ENCODE measurements around the gene RIC8A.

Gene RIC8A

GRCh38 chr11:240315-240714, 32.8 kb downstream of the RIC8A start:
- DNase-seq (ENCODE audit: low read depth in 2 of 2, low spot score in 1 of 2): no peak

DNA sequence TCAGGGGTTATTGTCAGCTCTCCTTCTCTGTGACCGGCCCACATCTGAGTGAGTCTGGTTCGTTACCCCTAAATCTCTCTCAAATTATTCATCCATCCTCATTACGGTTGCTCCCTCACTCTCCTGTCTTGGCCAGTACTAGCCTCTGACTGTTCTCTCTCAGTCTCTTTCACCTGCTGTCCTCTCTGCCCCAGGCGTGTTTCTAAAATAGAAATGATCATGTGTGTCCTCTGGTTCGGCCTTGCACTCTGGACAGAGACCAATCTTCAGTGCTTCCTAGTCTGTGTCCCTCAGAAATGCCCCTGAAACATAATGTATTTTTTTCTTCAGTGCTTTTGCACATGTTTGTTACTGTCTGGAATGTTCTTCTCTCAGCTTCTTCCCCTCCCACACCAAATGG, 34.1 kb downstream of the RIC8A start:
- no peak for DNase-seq (ENCODE audit: low read depth in 2 of 2, low spot score in 1 of 2)

DNA sequence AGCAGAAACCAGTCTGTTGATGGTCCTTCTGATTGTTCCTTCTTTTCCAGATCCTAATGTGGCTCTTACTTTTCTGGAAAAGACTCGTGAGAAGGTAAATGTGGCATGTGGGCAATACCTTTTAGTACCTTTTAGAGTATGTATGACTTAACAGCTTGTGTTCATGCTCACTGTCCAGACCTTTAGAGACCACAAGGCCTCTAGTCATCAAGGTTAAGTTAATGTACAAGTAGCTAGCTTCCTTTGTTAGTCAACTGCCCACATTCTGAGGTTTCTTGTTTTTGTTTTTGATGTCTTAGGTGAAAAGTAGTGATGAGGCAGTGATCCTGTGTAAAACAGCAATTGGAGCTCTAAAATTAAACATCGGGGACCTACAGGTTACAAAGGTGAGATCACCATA, 36.9 kb downstream of the RIC8A start:
- no peak for DNase-seq (ENCODE audit: low read depth in 2 of 2, low spot score in 1 of 2)

DNA sequence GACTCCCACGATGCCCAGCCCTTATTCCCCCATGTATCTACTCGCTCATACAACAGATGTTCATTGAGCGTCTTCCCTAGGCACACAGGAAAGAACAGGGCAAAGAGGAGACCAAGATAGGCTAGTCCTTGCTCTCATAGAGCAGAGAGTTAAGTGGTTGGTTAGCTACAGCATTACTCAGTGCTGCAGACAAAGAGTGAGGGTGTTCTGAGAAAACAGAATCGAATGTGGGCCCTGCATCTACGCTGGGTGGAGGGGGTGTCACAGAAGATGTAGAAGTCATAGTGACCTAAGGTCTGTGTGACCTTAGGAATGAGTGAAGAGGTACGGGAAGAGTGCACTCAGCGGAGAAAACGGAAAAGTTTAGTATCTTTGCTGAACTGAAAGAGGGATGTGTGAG, 41.6 kb downstream of the RIC8A start:
- no peak for DNase-seq (ENCODE audit: low read depth in 2 of 2, low spot score in 1 of 2)

DNA sequence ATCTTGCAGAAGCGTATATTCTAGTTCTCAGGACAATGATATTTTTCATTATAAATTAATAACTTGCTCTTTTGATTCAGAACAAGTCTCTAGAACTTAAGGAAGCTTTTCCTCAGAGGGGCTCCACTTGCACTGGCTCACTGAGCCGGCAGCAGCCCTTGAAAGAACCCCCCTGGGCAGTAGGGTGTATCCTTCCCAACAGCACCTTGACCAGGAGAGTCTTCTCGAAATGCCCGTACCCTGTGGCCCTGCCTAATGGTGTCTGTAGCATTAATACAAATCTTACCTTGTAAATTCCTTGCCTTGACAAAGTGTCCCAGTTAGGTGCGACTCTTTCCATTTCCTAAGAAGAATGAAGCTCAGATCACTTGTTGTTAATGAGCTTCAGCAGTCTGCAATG, 42.8 kb downstream of the RIC8A start:
- no peak for DNase-seq (ENCODE audit: low read depth in 2 of 2, low spot score in 1 of 2)

DNA sequence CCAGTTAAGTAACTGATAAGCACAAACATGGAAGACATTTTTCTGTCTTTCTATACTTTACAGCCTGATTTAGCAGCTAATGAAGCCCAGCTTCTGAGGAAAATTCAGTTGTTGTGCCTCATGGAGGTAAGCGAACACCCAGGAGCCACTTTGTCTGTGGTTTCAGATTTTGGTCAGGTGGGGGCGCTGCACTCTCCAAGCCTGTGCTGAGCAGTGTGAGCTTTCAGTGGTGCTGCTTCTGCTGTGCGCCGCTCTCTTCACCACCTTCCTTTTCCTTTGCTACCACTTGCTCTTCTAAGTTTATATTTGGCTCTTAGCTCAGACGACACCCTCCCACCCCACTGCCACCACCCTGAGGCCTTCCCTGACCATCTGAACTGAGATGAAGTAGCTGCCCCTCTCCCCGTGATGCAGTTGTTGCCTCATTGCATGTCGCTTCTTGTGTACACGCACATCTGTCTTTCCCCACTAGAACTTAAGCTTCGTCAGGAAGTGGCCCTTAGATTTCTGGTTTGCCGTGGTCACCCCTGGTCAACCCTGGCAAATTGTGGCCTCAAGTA, 43.3 kb downstream of the RIC8A start:
- peak; percentile 64 for DNase-seq (ENCODE audit: low read depth in 2 of 2, low spot score in 1 of 2)

GRCh38 chr11:251550-251949, 44.0 kb downstream of the RIC8A start:
- DNase-seq (ENCODE audit: low read depth in 2 of 2, low spot score in 1 of 2): no peak

- DNase-seq (ENCODE audit: low read depth in 2 of 2, low spot score in 1 of 2): no peak
Measured at GRCh38 chr11:252666-253065, 45.2 kb downstream of the RIC8A start.

DNA sequence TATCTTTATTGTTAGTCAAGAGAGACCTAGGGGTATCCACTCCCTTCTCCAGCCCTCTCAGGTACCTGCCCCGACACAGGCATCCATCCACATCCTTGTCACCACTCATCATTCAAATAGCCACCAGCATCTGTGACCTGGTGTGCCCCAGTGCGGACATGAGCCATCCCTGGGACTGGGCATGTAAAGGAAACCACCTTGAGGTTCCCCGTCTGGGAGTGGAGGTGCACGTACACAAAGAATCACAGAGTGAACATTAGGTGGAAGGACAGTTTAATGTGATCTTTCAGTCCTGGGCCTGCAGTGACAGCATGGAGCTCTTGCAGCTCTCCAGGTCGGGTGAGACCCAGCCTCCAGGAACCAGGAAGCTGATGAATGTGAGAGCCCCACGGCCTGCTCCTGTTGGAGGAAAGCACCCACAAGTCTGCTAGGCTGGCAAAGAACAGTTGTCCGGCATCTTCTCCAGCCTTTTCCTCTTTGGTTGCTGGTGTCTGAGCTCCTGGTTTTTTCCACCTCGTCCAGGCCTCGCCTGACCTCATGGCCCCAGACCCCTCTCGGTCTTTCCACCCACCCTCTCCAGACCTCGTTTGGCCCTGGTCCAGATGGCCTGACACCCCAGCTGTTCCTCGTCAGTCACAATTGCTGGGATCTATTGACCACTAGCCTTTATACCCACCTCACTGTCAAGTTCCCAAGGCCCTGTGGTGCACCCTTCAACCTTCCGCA, 45.8 kb downstream of the RIC8A start:
- no peak for DNase-seq (ENCODE audit: low read depth in 2 of 2, low spot score in 1 of 2)

GRCh38 chr11:253886-254270, 46.4 kb downstream of the RIC8A start:
- DNase-seq (ENCODE audit: low read depth in 2 of 2, low spot score in 1 of 2): no peak

- DNase-seq (ENCODE audit: low read depth in 2 of 2, low spot score in 1 of 2): no peak
Measured at GRCh38 chr11:255176-255575, 47.7 kb downstream of the RIC8A start.

GRCh38 chr11:255816-256215, 48.3 kb downstream of the RIC8A start:
- no peak for DNase-seq (ENCODE audit: low read depth in 2 of 2, low spot score in 1 of 2)

GRCh38 chr11:256952-257737, 49.6 kb downstream of the RIC8A start:
- no peak for DNase-seq (ENCODE audit: low read depth in 2 of 2, low spot score in 1 of 2)

DNA sequence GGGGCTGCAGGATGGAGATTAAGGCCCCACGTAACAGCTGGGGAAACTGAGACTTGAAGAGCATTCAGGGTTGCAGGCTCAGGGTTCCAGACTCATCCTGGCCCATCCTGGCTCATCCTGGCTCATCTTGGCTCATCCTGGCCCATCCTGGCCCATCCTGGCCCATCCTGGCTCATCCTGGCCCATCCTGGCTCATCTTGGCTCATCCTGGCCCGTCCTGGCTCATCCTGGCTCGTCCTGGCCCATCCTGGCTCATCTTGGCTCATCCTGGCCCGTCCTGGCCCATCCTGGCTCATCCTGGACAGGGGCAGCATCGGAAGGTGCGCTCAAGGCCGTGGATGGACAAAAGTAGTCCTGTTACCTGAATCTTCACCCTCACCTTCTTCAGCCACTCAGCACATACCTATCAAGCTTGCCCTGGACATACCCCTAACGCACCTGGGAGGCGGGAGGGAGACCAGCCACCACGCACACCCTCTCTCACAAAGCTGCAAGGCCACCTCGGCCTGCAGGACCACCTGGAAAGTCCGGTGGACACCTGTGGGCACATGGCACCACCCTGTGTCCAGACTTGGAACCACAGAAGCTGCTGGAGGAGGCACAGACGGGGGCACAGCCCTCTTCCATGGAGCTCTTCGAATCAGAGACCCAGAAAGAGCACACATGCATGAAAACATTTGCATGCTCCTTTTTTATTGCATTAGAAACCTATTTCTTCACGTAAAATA, 50.4 kb downstream of the RIC8A start:
- no peak for DNase-seq (ENCODE audit: low read depth in 2 of 2, low spot score in 1 of 2)

DNA sequence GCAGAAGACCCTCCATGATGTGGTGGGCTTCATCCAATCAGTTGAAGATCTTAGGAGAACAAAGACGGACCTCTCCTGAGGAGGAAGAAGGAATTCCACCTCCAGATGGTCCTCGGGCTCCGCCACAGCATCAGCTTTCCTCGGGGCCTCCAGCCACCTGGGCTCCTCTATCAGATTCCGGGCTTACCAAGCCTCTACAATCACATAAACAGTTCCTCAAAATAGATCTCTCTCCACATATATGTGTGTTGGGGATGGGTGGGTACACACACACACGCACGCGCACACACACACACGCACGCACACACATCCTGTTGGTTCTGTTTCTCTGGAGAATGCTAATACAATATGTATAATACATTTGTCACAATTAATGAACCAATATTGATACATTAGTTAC, 51.9 kb downstream of the RIC8A start:
- no peak for DNase-seq (ENCODE audit: low read depth in 2 of 2, low spot score in 1 of 2)

DNA sequence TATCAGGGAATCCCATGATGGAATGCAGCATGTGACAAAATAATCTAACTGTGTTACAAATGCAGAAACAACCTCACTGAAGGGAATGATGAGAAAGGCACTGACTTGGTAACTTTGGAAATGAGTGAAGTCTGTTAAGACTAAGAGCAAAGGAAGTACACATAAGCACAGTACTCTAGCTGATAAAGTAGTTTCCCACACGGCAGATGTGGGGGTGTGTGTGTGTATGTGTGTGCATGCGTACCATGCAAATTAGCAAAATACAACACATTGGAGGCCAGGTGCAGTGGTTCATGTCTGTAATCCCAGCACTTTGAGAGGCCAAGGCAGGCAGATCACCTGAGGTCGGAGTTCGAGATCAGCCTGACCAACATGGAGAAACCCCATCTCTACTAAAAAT, 54.1 kb downstream of the RIC8A start:
- no peak for DNase-seq (ENCODE audit: low read depth in 2 of 2, low spot score in 1 of 2)

Measured in stimulated activated CD8-positive, alpha-beta memory T cell treated with anti-CD3 and anti-CD28 coated beads, Interleukin-4, amount 100 ng/mL, for 4 hours (primary cell).